Stomach (tissue), 4 donors: ENCODE data around the gene ATG10.

Experiments used
- CTCF ChIP-seq, 7 experiments: fragments of 450-650 bp in 4 of 7; fragments of 200-600 bp in 3 of 7; sonication (generic) in 3 of 7; IDR thresholded peaks; one replicate each; pipeline ENCODE4 v1.5.1; 2016 to 2019; ENCODE audit warnings: antibody characterized with exemption in 7 of 7, control low read depth in 2 of 7, mild to moderate bottlenecking in 1 of 7
- POLR2A ChIP-seq, 4 donors: fragments of 450-650 bp; IDR thresholded peaks; one replicate each; pipeline ENCODE4 v1.6.1; 2016; ENCODE audit warnings: antibody characterized with exemption in 4 of 4, control low read depth in 2 of 4, mild to moderate bottlenecking in 1 of 4, moderate library complexity in 1 of 4

DNA sequence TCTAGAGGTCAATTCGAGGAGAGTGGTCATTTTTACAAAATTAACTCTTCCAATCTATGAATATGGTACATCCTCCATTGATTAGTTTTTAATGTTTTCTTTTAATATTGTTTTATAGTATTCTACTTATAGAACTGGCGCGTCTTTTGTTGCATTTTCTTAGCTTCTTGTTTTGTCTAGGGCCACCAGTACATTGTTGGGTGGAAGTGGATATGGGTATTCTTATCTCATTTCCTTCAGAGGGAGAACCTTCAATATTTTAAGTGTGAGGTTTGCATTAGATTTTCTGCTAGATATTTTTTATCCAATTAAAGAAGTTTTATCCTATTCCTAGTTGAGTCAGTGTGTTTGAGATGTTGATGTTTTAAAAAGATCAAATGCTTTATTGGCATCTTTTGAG, 236.5 kb downstream of the ATG10 start:
- no peak for TF ChIP-seq CTCF (IDR thresholded peaks at IDR 0.05)
- TF ChIP-seq POLR2A (IDR thresholded peaks at IDR 0.05): no peak
